ENCODE results near the gene KCNN3.
A peak's percentile ranks its signal among the peaks of the same experiment; 100 is the strongest.

GRCh38 chr1:154878371-154879037 lies 8.4 kb upstream of the KCNN3 start:
- TF ChIP-seq CTCF (IDR thresholded peaks at IDR 0.05), result peak; percentile 78 to 79
- TF ChIP-seq POLR2A (IDR thresholded peaks at IDR 0.05), result no peak
- no peak for TF ChIP-seq EP300 (IDR thresholded peaks at IDR 0.05)
- no peak for TF ChIP-seq POLR2AphosphoS5 (IDR thresholded peaks at IDR 0.05)
